ENCODE measurements around the gene CTIF.
"Not testable (repeated sequence)": the region's sequence is repeated elsewhere in the genome, so short reads cannot be mapped to it uniquely, and the experiment has no call there.

DNA sequence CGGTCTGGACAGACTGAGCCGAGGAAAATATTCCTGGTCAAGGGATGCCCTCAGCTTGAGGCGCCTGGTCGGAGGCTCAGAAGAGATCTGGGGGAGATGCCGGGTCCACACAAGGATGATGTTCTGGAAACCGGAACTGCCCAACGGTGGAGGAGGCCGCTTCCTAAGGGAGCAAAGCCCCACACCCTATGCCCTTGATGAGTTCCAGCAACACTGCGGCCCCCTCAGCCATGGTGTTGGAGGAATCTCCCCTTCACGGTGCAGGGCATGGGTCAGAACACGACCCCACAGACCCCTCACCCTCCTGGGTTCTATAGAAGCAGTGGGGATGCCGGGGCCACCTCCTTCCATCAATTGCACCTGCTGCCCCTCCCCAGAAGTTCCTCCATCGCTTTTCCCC, 332.1 kb downstream of the CTIF start:
- TF ChIP-seq, protein P1, sequence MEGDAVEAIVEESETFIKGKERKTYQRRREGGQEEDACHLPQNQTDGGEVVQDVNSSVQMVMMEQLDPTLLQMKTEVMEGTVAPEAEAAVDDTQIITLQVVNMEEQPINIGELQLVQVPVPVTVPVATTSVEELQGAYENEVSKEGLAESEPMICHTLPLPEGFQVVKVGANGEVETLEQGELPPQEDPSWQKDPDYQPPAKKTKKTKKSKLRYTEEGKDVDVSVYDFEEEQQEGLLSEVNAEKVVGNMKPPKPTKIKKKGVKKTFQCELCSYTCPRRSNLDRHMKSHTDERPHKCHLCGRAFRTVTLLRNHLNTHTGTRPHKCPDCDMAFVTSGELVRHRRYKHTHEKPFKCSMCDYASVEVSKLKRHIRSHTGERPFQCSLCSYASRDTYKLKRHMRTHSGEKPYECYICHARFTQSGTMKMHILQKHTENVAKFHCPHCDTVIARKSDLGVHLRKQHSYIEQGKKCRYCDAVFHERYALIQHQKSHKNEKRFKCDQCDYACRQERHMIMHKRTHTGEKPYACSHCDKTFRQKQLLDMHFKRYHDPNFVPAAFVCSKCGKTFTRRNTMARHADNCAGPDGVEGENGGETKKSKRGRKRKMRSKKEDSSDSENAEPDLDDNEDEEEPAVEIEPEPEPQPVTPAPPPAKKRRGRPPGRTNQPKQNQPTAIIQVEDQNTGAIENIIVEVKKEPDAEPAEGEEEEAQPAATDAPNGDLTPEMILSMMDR (IDR thresholded peaks at IDR 0.05; ENCODE audit: poor library complexity) = not testable (repeated sequence)
- not testable (repeated sequence) for TF ChIP-seq EZH2 (IDR thresholded peaks at IDR 0.05; ENCODE audit: borderline replicate concordance); EZH2phosphoT487 (IDR thresholded peaks at IDR 0.05; ENCODE audit: low read depth, severe bottlenecking, unreplicated experiment)

Measured in hepatocyte (in vitro differentiated cells).